ENCODE data around the gene CDH22.

CDH22 gene

DNA sequence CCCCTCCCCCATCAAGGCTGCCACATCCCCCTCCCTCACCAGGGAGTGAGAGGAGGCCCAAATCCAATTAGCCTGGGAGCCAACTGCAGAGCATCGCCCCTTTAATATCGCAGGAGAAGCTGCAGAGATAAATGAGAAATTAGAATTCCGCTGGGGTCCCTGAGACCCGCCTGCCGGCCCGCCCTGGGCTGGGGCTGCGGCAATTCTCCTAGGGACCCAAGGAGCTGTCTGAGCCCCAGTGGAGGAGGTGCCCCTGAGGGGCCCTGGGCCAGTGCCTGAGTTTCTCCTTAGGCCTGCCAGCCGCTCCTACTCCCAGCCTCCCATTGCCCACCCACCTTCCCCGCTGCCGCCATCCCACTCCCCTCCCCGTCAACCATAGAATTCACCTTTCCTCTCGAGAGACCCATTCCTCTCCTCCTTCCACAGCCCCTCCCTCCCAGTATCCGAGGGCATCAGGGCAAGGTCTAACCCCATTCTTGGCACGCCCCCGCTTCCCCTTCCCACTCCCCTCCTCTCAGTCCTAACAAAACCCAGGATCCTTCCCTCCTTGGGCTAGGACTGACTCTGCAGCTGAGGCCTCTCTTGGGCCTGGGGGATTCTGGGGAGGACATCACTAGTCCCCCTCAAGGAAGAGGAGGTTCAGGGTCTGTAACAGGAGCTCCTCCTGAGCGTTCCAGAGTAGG lies 20.0 kb upstream of the CDH22 start:
- TF ChIP-seq, protein P1, sequence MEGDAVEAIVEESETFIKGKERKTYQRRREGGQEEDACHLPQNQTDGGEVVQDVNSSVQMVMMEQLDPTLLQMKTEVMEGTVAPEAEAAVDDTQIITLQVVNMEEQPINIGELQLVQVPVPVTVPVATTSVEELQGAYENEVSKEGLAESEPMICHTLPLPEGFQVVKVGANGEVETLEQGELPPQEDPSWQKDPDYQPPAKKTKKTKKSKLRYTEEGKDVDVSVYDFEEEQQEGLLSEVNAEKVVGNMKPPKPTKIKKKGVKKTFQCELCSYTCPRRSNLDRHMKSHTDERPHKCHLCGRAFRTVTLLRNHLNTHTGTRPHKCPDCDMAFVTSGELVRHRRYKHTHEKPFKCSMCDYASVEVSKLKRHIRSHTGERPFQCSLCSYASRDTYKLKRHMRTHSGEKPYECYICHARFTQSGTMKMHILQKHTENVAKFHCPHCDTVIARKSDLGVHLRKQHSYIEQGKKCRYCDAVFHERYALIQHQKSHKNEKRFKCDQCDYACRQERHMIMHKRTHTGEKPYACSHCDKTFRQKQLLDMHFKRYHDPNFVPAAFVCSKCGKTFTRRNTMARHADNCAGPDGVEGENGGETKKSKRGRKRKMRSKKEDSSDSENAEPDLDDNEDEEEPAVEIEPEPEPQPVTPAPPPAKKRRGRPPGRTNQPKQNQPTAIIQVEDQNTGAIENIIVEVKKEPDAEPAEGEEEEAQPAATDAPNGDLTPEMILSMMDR (IDR thresholded peaks at IDR 0.05; ENCODE audit: control insufficient read depth, extremely low read depth, insufficient read depth): no peak
- H3K4me3 ChIP-seq (ENCODE audit: low read depth, low read length): no peak overlapping the region
- no peak for DNase-seq (ENCODE audit: low read depth)

DNA sequence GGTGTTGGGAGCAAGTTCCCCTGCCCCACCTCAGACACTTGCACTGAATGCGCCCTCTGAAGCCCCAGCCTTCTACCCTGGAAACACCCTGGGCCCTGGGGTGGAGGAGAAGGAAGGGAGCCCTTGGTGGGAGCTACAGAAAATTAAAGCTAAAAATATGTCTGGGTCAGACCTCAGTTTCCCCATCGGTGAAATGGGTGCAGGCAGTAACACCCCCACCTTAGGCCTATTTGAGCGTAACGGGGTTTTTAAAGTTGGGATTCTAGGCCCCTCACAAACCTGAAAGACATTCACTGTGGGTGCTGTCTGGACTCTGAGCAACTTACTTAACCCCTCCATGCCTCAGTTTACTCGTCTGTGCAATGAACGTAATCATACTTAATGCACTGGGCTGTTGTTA lies 19.3 kb upstream of the CDH22 start:
- no peak overlapping the region for H3K4me3 ChIP-seq (ENCODE audit: low read depth, low read length)
- TF ChIP-seq, protein P1 (IDR thresholded peaks at IDR 0.05; ENCODE audit: control insufficient read depth, extremely low read depth, insufficient read depth): no peak
- no peak for DNase-seq (ENCODE audit: low read depth)

DNA sequence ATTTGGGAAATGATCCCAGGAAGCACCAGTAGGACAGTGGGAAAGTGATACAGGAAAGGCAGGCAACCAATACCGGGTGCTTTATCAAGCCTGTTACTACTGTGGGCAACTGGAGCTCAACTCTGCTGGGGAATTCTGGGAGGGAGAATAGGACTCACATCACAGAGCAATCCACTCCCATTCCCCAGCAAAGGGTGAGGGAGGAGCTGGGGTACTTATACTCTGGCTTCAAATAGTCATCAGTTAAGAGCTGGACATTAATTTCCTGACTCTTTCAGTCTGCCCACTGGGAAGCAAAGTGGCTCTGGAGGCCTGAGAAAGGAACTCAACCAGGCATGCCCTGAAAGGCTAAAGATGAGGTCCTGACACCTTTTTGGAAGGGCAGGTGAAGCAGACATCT lies 17.5 kb upstream of the CDH22 start:
- no peak for DNase-seq (ENCODE audit: low read depth)
- TF ChIP-seq, protein P1 (IDR thresholded peaks at IDR 0.05; ENCODE audit: control insufficient read depth, extremely low read depth, insufficient read depth): no peak
- H3K4me3 ChIP-seq (ENCODE audit: low read depth, low read length): no peak overlapping the region

DNA sequence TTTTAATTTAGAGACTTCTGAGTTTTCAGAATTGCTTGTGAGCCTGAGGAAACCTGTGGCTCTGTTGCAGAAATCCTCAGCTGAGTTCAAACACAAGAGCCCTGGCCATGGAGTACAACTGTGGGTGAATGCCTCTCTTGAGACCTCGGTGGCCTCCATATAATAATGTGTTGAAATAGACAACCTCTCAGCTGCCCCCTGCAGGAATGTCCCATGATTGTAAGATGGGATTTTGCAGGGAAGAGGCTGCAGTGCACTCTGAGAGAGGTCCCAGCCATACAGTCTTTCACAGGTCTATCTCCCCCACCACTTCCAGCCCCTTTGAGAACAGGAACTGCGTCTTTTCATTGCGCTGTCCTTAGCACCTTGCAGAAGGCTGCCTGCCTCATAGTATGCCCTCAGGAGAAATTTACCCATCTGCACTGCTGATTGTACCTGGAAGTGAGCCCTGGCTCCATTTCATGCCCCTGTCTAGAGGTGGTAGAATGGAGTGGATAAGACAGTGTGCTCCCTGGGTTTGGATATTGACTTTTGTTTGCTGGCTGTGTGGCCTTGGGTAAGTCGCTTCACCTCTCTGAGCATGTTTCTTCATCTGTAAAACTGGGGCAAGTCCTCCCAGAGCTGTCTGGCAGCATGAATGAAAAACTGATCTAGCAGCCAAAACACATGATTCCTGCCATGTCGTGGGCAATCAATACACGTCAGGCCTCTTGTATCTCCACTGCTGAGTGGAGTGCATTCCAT lies 16.8 kb upstream of the CDH22 start:
- TF ChIP-seq, protein P1 (IDR thresholded peaks at IDR 0.05; ENCODE audit: control insufficient read depth, extremely low read depth, insufficient read depth): peak; percentile 41
- DNase-seq (ENCODE audit: low read depth): no peak
- H3K4me3 ChIP-seq (ENCODE audit: low read depth, low read length): no peak overlapping the region

DNA sequence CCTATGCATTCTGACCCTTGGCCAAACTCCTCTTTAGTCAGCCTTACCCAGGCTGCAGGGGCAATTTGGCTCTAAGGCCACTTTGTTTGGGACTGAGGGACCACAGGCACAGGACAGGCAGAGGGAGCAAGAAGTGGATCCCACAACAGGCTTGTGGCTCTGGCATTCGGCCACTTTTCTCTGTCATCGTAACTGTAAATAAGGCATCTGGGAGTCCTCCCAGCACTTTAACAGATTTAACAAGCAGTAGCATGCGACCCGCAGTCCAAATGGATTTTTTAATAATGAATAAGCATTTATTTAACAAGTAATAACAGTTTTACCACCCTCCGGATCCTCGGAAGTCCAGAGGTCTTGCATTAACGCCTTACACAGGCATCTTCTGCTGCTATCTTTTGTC lies 16.1 kb upstream of the CDH22 start:
- TF ChIP-seq, protein P1 (IDR thresholded peaks at IDR 0.05; ENCODE audit: control insufficient read depth, extremely low read depth, insufficient read depth): no peak
- no peak overlapping the region for H3K4me3 ChIP-seq (ENCODE audit: low read depth, low read length)
- peak; percentile 31 for DNase-seq (ENCODE audit: low read depth)

DNA sequence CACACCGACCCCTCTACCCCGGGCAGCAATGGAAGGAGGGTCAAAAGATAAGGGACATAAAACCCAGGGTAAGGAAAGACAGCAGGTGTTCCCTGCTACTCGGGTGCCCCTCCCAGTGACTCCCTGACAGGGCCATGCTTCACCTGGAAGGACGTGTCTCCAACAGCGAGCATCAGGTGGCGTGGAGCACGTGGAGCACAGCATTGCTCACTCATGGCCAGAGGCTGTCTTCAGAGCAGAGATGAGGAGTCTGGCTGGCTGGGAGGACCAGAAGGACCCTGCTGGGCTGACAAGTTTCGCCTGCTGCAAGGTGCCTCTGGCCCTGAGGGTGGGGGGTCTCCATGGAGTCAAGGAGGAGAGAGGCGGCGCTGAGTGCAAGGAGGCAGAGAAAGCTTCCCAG lies 15.3 kb upstream of the CDH22 start:
- TF ChIP-seq, protein P1 (IDR thresholded peaks at IDR 0.05; ENCODE audit: control insufficient read depth, extremely low read depth, insufficient read depth): no peak
- no peak for DNase-seq (ENCODE audit: low read depth)
- no peak overlapping the region for H3K4me3 ChIP-seq (ENCODE audit: low read depth, low read length)

Measured in LNCaP clone FGC (cell line).